IPS DF 6.9 (cell line): ENCODE data around the gene KANSL1.

Experiments used
- DNase-seq: peaks from one replicate; pipeline ENCODE4 v3.0.0-alpha.2; 2013; ENCODE audit warnings: low read depth, low spot score
- H3K27ac ChIP-seq: one replicate; pipeline ENCODE4 v1.5.1; 2013; ENCODE audit warnings: low read length, control low read depth
- H3K27me3 ChIP-seq: 2 replicates; pipeline ENCODE4 v1.6.1; 2013; ENCODE audit warnings: mild to moderate bottlenecking, low read length; ENCODE audit not compliant: control insufficient read depth, insufficient read depth
- H3K36me3 ChIP-seq: 2 replicates; pipeline ENCODE4 v1.6.1; 2013; ENCODE audit warnings: low read length; ENCODE audit not compliant: control insufficient read depth, insufficient read depth
- H3K4me1 ChIP-seq: 2 replicates; pipeline ENCODE4 v1.6.1; 2013; ENCODE audit warnings: low read length; ENCODE audit not compliant: control insufficient read depth, insufficient read depth
- H3K4me3 ChIP-seq: 2 replicates; pipeline ENCODE4 v1.5.1; 2013; ENCODE audit warnings: mild to moderate bottlenecking, low read length
- H3K9me3 ChIP-seq: 2 replicates; pipeline ENCODE4 v1.6.1; 2013; ENCODE audit warnings: low read length, inconsistent platforms; ENCODE audit not compliant: control insufficient read depth, insufficient read depth
- WGBS: extraction: QIAGEN DNeasy Blood & Tissue Kit; methylation state at CpG from one replicate; pipeline ENCODE4 v1.1.7; 2013; ENCODE audit warnings: mixed read lengths, missing lambda C conversion rate; ENCODE audit not compliant: insufficient read length, insufficient coverage; 5-methylcytosine and 5-hydroxymethylcytosine counted together

KANSL1 gene

DNA sequence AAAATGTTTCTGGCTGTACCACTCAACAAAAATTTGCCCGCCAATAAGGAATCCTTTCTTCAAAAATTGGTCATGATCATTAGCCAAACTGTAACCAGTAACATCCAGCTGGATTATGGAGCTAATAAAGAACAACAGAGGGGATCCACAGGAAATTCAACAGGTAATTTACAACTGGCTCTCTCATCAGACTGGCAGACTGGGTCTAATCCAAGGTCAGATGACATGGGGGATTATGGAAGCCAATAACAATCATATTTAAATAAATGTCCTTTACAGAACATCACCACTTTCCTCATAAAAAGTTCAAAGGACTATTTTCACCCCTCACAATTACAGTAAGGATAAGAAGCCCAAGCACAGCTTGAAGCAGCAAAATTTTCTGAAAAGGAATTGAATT is 66.4 kb downstream of the KANSL1 start:
- WGBS: no CpG with 5 or more reads among the region's 1 CpG
- Histone ChIP-seq H3K27ac (no peak overlapping the region), H3K27me3 (no peaks in the 10 kb centered on the region), H3K4me1 (peaks cover 4% of the 10 kb centered on the region), H3K4me3 (no peak overlapping the region), H3K36me3 (no peaks in the 10 kb centered on the region), H3K9me3 (no peaks in the 10 kb centered on the region)
- DNase-seq: no peak

DNA sequence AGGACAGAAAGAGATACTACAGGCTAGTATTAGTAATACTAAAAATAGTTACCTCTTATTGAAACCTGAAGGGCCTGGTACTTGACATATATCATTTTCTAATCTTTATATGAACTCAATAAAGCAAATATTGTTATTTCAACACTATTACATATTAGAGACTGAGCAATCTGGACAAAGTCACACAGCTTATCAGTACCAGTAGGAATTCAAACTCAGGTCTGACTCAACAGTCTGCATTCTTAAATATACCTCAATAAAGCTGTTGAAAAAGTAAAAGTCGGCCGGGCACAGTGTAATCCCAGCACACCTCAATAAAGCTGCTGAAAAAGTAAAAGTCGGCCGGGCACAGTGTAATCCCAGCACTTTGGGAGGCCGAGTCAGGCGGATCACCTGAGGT is 67.4 kb downstream of the KANSL1 start:
- Histone ChIP-seq H3K9me3 (no peaks in the 10 kb centered on the region), H3K27me3 (no peaks in the 10 kb centered on the region), H3K4me1 (peaks cover 4% of the 10 kb centered on the region), H3K27ac (no peak overlapping the region), H3K4me3 (no peak overlapping the region), H3K36me3 (no peaks in the 10 kb centered on the region)
- DNase-seq: no peak
- WGBS: no CpG with 5 or more reads among the region's 6 CpGs

DNA sequence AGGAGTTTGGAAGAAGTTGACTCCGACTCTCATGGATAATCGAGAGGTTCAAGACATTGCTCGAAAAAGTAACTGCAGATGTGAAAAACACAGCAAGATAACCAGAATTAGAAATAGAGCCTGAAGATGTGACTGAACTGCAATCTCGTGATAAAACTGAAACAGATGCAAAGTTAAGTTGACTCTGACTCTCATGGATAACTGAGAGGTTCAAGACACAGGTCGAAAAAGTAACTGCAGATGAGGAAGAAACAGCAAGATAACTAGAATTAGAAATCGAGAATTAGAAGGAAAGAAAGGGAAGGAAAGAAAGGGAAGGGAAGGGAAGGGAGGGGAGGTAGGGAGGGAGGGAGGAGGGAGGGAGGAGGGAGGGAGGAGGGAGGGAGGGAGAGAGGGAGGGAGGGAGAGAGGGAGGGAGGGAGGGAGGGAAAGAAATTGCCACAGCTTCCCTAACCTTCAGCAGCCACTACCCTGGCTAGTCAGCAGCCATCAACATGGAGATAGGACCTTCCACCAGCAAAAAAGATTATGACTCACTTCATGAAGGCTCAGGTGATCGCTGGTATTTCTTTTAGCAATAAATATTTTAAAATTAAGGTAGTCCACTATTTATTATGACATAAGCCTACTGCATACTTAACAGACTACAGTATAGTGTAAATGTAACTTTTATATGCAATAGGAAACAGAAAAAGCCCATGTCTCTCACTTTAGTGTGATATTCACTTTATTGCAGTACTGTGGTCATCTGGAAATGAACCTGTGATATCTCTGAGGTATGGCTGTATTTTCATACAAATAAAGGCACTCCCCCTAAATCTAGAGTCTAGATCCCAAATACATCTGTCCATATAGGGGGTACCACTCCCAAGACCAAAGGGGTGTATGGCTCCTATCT is 68.3 kb downstream of the KANSL1 start:
- WGBS: 86% methylated on average over 1 of the region's 7 CpGs
- no peak for DNase-seq
- H3K36me3 ChIP-seq: no peaks in the 10 kb centered on the region
- no peak overlapping the region for H3K27ac ChIP-seq
- no peak overlapping the region for H3K4me3 ChIP-seq
- no peaks in the 10 kb centered on the region for H3K27me3 ChIP-seq
- no peaks in the 10 kb centered on the region for H3K9me3 ChIP-seq
- H3K4me1 ChIP-seq: peaks cover 2% of the 10 kb centered on the region

DNA sequence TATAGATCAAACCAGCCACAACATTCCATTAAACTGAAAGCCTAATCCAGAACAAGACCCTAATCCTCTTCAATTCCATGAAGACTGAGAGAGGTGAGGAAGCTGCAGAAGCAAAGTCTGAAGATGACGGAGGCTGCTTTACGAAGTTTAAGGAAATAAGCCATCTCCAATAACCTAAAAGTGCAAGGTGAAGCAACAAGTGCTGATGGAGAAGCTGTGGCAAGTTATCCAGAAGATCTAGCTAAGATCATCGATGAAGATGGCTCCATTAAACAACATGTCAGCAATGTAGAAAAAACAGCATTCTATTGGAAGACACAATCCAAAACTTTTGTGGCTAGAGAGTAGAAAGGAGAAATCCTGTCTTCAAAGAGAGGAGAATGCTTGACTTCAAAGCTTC is 69.6 kb downstream of the KANSL1 start:
- Histone ChIP-seq H3K4me1 (peaks cover 2% of the 10 kb centered on the region; the same call in 1 of the 2 replicates), H3K36me3 (no peaks in the 10 kb centered on the region), H3K9me3 (no peaks in the 10 kb centered on the region), H3K27me3 (no peaks in the 10 kb centered on the region), H3K4me3 (no peak overlapping the region), H3K27ac (no peak overlapping the region)
- no peak for DNase-seq
- WGBS: no CpG with 5 or more reads among the region's 3 CpGs

DNA sequence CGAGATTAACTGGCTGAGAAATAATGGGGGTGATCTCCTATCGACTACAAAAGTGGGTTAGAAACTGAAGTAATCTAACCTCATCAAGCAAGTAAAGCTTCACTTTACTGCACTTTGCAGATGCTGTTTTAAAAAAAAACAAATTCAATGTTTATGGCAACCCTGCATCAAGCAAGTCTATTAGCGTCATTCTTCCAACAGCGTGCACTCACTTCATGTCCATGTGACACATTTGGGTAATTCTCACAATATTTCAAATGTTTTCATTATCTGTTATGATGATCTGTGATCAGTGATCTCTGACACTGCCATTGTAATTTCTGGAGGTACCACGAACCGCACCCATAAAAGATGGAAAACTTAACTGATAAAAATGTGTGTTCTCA is 70.8 kb downstream of the KANSL1 start:
- no peaks in the 10 kb centered on the region for H3K36me3 ChIP-seq
- H3K9me3 ChIP-seq: no peaks in the 10 kb centered on the region
- no peak overlapping the region for H3K27ac ChIP-seq
- no peak for DNase-seq
- H3K4me1 ChIP-seq: peaks cover 2% of the 10 kb centered on the region; the same call in 1 of the 2 replicates
- H3K27me3 ChIP-seq: no peaks in the 10 kb centered on the region
- WGBS: no CpG with 5 or more reads among the region's 6 CpGs
- no peak overlapping the region for H3K4me3 ChIP-seq

DNA sequence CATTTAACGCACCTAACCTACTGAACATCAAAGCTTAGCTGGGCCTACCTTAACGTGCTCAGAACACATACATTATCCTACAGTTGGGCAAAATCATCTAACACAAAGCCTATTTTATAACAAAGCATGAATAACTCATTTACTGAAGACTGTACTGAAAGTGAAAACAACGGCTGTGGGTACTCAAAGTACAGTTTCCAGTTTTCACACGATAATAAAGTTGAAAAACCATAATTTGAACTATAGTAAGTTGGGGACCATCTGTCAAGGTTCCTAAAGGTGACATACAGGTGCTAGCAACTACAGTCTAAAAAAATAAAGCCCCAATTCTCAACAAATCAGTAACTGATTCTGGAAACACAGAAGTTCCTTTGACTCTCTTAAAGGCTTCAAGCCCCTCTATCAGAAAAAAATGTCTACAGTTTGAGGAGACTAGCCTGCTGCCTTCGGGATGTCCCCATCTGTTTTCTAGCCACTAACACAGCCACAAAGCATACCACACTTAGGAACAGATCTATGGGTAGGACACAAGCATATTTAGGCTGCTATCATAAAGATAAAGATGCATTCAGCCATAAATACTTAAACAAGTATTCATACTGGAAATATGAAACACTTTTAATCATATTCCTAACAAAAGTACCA is 71.3 kb downstream of the KANSL1 start:
- Histone ChIP-seq H3K36me3 (no peaks in the 10 kb centered on the region), H3K27me3 (no peaks in the 10 kb centered on the region), H3K4me3 (no peak overlapping the region), H3K9me3 (no peaks in the 10 kb centered on the region), H3K27ac (no peak overlapping the region), H3K4me1 (peaks cover 2% of the 10 kb centered on the region; the same call in 1 of the 2 replicates)
- DNase-seq: no peak
- no CpG with 5 or more reads among the region's 5 CpGs for WGBS

DNA sequence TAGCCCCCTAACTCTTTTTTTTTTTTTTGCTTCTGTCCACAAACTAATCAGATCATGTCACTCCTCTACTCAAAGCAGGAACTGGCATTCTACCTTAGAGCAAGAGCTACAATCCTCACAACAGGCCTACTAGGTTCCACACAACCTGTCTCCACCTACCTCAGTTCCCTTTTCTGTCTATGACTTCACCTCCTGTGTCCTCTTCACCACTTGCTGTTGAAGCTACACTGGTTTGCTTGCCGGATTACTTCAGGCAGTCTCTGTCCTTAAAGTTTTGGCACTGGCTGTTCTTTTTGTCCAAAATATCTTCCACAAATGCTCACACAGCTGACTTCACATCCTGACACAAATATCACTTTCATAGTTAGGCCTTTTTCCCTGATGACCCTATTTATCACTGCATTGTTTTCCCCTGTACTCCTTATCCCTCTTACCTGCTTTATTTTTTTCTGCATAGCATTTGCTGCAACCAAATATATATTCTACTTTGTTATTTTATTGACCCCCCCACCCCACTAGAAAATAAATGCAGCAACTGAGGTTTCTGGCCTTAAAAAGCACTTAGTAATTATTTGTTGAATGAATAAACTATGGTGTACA is 72.0 kb downstream of the KANSL1 start:
- Histone ChIP-seq H3K4me1 (peaks cover 2% of the 10 kb centered on the region; the same call in 1 of the 2 replicates), H3K36me3 (no peaks in the 10 kb centered on the region), H3K9me3 (no peaks in the 10 kb centered on the region), H3K4me3 (no peak overlapping the region), H3K27ac (no peak overlapping the region), H3K27me3 (no peaks in the 10 kb centered on the region)
- WGBS: no CpG with 5 or more reads among the region's 1 CpG
- no peak for DNase-seq

DNA sequence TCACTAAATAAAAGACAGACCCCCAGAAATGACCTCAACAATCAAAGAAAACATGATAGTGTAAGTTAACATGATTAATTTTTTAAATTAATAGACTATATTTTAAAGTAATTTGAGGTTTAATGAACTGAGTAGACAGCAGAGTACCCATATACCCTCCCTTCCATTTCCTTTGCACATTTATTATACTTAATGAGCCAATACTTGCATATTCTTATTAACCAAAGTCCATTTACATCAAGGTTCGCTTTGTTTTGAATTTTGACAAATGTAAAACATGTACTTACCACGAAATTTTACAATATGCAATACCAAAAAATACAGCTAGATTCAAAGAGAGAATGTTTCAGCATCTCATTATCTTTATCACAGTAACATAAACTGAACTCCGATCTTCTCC is 72.7 kb downstream of the KANSL1 start:
- H3K9me3 ChIP-seq: no peaks in the 10 kb centered on the region
- no CpG with 5 or more reads among the region's 3 CpGs for WGBS
- no peak overlapping the region for H3K27ac ChIP-seq
- H3K27me3 ChIP-seq: no peaks in the 10 kb centered on the region
- no peak for DNase-seq
- H3K36me3 ChIP-seq: no peaks in the 10 kb centered on the region
- H3K4me3 ChIP-seq: no peak overlapping the region
- H3K4me1 ChIP-seq: peaks cover 2% of the 10 kb centered on the region; the same call in 1 of the 2 replicates

DNA sequence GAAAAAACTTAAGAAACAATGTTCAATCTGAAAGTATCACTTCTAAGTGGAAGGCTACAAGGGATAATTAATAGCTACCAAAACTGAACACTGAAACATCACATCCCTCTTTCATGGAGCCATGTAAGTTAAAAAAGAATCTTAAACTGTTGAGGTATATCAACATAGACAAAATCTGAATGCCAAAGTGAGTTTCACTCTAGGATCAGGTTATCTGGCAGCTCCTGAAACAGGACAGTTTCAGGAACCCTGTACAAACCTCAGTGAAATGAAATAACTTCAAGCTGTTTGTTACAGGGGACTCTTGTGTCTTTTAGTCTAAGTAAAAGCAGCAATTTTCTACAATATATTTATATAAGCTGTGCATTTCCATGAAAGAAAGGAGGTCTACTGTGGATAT is 73.2 kb downstream of the KANSL1 start:
- Histone ChIP-seq H3K27ac (no peak overlapping the region), H3K27me3 (no peaks in the 10 kb centered on the region), H3K9me3 (no peaks in the 10 kb centered on the region), H3K4me1 (peaks cover 2% of the 10 kb centered on the region; the same call in 1 of the 2 replicates), H3K36me3 (no peaks in the 10 kb centered on the region), H3K4me3 (no peak overlapping the region)
- no peak for DNase-seq

DNA sequence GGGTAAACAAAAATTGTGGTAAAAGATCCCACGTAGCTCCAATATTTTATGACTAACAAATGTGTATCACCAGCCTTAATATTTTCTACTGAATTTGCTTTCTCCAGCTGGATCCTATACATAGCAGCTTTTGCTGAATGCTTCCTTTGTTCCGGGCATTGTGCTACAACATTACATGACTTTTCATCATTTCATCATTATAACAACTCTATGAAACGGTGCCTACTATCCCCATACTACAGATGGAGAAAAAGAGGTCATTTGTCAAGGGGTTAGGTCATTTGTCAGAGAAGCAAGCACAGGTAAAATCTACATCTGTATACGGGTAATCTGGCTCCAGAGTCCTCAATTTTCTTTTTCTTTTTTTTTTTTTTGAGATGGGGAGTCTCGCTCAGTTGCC is 74.3 kb downstream of the KANSL1 start:
- no peak overlapping the region for H3K4me3 ChIP-seq
- no peak for DNase-seq
- no peaks in the 10 kb centered on the region for H3K36me3 ChIP-seq
- peaks cover 2% of the 10 kb centered on the region; the same call in 1 of the 2 replicates for H3K4me1 ChIP-seq
- H3K27ac ChIP-seq: no peak overlapping the region
- WGBS: no CpG with 5 or more reads among the region's 5 CpGs
- H3K27me3 ChIP-seq: no peaks in the 10 kb centered on the region
- H3K9me3 ChIP-seq: no peaks in the 10 kb centered on the region
